HG02938 (cell line): ENCODE results near the gene SPECC1.
"Not testable (repeated sequence)": the region's sequence is repeated elsewhere in the genome, so short reads cannot be mapped to it uniquely, and the experiment has no call there.

ENCODE experiments used
- ATAC-seq: cut with Tn5 transposase; IDR thresholded peaks from one replicate; pipeline ENCODE4 v1.9.1; 2021; ENCODE audit warnings: mild to moderate bottlenecking, moderate library complexity; ENCODE audit not compliant: unreplicated experiment

The SPECC1 gene

DNA sequence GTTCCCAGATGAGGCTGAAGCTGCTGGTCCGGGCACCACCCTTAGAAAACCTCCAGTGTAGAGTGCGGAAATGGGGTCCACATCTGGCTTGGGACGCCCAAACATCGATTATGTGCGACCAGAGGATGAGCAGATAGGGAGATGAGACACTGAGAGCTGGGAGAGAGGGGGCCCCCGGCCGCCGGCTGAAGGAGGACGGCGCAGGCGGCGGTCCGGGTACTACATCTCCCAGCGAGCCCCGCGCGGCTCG, 182 bp upstream of the SPECC1 start:
- ATAC-seq, result no peak

DNA sequence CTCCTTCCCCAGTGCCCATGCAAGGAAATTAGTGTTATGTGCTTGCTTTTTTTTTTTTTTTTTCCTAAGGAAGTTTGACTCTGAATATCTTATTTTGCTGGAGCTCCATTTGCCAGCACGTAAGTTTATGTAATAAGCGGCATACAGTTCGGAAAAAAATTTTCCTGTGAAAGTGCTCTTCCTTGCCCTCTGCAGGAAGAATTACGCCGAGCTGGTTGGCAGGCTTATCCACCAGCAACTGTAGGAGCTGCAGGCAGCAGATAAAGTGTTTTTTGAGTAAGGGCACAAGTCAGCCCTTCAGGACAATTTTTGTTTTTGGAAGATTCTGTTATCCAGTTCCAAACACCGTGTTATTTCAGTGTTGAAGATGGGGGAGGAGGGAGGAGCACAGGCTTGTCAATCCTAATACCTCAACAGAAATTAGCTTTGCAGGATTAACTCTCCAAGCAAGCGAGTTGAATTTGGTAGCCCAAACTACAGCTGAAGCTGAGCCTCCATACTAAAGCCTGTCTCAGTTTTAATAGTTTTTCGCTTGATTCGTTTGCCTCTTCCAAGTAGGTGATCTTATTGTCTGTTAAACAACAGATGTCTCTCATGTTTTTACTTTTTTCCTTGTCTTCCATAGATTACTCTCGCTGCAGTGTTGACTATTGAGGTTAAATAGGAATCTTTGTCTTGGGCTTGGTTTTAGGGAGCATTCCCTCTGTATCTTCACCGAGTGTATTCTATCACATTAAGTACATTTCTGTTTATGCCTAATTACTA, 1.1 kb downstream of the SPECC1 start:
- ATAC-seq, result no peak

DNA sequence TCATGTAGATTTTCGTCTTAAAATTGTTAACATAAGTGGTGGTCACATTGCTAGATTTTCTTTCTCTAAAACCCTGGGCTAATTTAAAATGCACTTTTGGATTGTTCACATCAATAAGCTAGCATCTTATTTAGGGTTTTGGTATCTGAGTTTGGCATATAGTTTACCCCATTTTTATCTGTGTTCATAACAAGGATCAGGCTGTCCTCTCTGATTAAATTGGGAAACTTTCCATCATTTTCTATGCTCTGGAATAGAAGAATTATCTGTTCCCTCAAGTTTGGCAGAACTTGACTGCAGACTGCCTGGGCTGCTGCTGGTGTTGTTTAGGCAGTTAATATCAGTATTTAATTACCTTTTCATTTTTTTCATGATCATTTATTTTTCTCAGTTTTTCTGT, 1.8 kb downstream of the SPECC1 start:
- no peak for ATAC-seq

DNA sequence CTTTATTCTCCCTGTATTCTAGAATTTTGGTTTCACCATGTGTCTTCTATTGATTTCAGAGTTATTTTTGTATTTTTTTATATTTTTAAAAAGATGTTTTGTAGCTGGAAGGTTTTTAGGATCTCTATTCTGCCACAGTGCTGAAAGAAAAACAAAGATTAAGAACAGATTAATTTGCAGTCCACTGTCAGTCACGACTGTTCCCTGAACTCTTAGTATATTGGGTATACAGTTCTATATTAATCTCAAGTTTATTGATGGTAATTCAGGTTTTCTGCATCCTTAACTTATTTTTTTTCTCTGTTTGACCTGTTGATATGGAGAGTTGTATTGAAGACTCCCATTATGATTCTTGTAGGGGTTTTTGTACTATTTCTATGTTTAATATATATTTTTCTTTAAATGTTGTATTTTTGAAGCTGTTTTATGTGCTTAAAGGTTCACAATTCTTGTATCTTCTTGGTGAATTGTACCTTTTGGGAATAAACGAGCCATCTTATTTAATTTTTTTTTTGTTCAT, 2.9 kb downstream of the SPECC1 start:
- no peak for ATAC-seq

DNA sequence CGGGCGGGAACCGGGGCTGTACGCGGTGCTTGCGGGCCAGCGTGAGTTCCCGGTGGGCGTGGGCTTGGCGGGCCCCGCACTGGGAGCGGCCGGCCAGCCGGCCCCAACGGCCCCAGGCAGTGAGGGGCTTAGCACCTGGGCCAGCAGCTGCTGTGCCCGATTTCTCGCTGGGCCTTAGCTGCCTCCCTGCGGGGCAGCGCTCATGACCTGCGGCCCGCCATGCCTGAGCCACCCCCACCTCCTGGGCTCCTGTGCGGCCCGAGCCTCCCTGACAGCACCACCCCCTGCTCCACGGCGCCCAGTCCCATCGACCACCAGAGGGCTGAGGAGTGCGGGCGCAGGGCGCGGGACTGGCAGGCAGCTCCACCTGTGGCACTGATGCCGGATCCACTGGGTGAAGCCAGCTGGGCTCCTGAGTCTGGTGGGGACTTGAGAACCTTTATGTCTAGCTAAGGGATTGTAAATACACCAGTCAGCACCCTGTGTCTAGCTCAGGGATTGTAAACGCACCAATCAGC, 7.4 kb downstream of the SPECC1 start:
- ATAC-seq, result not testable (repeated sequence)

DNA sequence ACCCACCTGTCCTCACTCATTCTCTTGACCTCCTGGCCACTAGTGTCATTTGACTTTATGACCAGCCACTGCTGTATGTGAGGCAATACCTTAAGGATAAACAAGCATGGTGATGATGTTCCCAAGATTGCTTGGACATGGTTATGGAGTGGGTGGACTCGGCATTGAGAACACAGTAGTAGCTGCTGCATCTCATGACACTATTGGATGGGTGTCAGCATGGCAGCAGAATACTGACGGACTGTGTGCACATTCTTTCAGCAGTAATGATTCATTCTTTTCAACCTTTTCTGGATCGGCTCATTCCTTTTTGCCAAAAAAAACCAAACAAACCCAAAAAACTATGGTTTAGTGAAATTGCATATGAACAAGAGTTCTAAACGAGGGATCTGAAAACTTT, 13.5 kb downstream of the SPECC1 start:
- no peak for ATAC-seq

DNA sequence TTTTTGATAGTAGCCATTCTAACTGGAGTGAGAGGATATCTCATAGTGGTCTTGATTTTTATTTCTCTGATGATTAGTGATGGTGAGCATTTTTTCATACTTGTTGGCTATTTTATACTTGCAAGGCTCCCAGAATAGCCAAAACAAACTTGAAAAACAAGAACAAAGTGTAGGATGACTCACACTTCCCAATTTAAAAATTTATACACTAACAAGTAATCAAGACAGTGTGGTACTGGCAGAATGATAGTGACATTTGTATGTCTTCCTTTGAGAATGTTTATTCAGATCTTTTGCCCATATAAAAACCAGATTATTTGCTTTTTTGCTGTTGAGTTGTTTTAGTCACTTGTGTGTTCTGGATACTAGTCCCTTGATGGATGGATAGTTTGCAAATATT, 17.8 kb downstream of the SPECC1 start:
- ATAC-seq, result no peak

DNA sequence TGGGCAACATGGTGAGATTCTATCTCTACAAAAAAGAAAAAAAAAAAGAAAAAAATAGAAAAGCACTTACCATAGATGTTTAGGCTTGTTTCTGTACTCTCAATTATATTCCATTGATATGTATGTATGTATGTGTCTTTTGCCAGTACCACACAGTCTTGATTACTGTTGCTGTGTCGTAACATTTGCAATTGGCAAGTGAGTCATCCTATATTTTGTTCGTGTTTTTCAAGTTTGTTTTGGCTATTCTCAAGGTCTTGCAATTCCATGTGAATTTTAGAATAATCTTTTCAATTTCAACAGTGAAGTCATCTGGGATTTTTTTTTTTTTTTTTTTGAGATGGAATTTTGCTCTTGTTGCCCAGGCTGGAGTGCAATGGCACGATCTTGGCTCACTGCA, 19.3 kb downstream of the SPECC1 start:
- ATAC-seq, result no peak

DNA sequence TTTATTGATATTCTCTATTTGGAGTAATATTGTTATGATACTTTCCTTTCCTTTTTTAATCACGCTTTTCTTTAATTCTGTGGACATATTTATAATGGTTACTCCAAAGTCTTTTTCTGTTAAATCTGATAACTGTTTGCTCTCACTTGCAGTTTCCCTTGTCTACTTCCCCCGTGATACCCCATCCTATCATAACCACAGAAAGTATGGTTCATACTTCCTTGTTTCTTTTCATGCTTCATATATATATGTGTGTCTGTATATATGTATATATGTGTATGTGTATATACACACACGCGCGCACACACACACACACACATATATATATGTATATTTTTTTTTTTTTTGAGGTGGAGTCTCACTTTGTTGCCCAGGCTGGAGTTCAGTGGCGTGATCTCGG, 23.5 kb downstream of the SPECC1 start:
- no peak for ATAC-seq

DNA sequence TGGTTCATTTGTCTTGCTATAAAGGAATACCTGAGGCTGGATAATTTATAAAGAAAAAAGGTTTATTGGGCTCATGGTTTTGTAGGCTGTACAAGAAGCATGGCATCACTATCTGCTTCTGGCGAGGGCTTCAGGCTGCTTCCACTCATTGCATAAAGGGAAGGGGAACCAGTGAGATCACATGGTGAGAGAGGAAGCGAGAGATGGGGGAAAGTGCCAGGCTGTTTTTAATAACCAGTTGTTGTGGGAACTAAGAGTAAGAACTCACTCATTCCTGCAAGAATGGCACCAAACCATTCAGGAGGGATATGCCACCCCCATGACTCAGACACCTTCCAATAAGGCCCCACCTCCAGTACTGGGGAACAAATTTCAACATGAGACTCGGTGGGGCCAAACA, 24.3 kb downstream of the SPECC1 start:
- no peak for ATAC-seq

DNA sequence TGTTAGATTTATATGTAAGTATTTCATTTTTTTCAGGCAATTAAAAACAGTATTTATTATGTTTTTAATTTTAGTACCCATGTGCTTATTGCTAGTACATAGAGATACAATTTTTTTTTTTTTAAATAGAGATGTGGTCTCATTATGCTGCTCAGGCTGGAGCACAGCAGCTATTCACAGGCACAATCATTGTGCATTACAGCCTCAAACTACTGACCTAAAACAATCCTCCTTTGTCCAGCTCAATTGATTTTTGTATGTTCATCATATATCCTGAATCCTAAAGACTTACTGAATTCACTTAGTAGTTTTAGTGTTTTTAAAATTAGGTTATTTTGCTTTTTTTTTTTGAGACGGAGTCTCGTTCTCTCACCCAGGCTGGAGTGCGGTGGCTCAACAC, 26.3 kb downstream of the SPECC1 start:
- no peak for ATAC-seq

DNA sequence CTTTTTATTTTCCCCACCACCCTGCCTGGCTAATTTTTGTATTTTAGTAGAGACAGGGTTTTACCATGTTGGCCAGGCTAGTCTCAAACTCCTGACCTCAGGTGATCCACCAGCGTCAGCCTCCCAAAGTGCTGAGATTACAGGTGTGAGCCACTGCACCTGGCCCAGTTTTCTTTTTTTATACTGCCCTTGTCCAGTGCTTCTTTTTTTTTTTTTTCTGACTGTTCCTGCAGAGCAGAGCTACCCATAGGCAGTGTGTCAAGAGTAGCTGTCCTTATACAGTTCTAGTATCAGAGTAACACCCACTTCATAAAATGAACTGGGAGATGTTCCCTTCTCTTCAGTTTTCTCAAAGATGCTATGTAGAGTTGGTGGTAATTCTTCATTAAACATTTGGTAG, 28.1 kb downstream of the SPECC1 start:
- ATAC-seq, result not testable (repeated sequence)

DNA sequence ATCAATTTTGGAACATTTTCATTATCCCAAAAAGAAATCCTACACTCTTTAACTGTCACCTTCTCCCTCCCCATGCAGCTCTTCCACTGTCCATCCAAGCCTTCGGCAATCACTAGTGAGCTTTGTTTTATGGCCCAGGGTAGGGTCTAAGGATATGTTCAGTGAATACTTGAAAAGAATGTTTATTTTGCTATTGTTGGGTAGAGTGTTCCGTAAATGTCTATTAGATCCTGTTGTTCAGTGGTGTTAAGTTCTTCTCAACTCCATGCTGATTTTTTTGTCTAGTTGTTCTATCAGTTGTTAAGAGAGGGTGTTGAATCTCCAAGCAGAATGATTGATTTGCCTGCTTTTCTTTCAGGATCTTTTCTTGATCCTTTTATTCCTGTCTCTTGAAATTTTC, 29.9 kb downstream of the SPECC1 start:
- no peak for ATAC-seq

DNA sequence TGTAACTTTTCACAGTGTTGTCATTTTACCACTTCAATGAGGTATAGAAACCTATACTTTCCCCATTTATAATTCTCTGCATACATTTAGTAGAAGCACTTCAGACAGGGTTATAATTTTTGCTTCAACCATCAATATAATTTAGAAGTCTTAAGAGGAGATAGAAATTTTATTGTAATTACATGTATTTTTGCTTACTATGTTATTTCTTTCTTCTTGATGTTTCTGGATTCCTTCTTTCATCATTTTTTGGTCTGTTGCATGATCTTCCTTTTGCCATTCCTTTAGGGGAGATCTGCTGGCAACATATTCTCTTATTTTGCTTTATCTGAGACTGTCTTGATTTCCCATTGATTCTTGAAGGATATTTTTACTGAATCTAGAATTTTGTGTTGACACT, 31.1 kb downstream of the SPECC1 start:
- ATAC-seq, result no peak

DNA sequence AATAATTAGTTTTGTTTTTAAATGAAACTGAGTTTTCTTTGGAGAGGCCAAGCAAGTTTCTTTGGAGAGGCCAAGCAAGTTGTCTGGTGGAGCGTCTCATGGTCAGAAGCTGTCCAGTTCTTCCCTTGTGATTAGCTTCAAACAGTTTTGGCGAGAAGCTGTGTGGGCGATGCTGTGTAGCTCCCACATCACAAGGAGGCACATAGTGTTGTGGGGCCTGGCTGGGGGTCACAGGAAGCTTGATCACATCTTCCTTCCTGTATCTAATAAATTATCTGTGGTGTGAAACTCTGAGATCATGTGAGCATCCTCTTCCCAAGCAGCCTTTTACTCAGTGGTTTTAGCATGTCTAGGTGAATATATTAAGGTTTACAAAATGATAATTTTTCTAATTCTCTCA, 33.9 kb downstream of the SPECC1 start:
- ATAC-seq, result no peak

DNA sequence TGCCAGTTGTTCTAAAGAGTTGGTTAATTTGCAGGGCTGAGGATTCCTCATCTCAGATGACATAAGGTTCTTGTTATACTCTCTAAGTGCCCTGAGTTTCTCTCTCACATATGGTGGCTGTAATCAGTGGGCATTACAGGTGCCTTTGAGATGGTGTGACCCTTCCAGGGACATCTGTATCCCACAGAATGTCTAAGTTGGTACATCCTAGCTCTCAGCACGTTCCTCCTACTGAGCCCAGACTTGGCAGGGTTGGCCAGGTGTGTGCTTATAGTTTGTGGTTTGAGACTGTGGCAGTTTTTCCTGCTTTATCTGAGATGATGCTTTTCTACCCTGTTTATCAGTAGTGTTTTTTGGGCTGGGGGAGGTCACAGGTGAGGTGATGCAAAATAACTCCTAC, 36.3 kb downstream of the SPECC1 start:
- no peak for ATAC-seq

DNA sequence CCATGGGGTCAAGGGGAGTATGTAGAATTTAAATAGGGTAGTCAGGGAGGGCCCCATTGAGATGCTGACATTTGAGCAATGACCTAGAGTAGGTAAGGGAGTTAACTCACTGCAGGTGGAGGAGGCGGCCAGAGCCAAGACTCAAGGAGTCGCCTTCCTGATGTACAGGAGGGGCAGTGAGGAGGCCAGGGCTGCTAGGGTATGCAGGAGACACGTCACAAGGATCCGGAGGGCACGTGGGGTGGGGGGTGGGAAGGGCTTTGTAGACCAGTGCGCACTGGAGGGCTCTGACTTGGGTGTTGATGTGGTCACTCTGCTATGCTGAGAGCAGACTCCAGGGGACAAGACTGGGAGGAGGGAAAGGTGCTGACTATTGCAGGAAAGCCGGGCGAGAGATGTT, 37.5 kb downstream of the SPECC1 start:
- ATAC-seq, result no peak

DNA sequence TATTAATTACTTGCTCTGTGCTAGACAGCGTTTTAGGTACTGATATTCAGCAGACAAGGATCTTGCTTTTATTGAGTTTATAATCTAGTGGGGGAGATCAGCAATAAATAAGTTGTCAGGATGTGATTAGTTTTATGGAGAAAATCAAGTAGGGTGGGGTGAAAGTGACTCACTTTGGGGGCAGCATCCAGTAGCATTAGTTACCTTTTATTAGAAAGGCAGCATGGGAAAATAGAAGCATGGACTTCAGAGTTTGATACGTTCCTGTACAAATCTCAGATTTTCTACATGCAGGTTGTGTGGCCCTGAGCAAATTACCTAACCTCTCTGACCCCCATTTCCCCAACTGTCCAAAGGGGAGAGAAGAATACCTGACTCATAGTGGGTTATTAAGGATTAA, 42.5 kb downstream of the SPECC1 start:
- no peak for ATAC-seq

DNA sequence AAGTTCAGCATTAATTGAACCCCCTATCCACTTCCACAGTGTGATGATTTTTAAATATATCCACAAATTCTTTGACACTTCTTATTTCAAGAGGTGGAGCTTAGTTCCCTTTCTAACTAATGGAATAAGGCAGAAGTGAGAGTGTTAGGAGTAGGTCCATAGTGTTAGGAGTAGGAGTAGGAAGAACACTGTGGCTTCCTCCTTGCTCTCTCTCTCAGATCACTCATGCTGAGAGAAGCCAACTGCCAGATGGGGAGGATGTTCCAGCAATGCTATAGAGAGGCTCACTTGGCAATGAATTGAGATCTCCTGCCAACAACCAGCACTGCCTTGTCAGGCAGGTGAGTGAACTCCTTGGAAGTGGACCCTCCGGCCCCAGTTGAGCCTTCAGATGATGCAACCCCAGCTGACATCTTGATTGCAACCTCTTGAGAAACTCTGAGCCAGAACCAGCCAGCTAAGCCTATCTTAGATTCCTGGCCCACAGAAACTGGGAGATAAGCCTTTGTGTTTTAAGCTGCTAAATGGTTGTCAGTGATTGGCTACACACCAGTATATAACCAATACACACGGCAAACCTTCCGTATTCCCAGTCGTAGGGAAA, 44.3 kb downstream of the SPECC1 start:
- ATAC-seq, result no peak

DNA sequence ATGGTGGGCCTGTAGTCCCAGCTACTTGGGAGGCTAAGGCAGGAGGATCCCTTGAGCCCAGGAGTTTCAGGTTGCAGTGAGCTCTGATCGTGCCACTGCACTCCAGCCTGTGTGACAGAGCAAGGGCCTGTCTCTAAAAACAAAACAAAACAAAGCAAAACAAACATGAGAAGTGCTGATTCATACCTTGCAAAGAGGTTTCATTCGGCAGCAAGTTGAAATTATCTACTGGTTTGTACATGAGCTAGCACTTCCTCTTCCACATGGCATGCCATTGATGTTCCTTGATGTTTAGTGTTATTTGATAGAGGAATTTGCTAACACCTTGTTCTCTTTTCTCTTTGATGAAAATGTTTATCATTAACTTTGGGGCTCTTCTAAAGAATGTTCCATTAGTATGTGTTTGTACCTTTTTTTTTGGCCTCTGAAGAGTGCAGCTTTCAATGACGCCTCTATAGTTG, 50.6 kb downstream of the SPECC1 start:
- ATAC-seq, result peak; percentile 67

DNA sequence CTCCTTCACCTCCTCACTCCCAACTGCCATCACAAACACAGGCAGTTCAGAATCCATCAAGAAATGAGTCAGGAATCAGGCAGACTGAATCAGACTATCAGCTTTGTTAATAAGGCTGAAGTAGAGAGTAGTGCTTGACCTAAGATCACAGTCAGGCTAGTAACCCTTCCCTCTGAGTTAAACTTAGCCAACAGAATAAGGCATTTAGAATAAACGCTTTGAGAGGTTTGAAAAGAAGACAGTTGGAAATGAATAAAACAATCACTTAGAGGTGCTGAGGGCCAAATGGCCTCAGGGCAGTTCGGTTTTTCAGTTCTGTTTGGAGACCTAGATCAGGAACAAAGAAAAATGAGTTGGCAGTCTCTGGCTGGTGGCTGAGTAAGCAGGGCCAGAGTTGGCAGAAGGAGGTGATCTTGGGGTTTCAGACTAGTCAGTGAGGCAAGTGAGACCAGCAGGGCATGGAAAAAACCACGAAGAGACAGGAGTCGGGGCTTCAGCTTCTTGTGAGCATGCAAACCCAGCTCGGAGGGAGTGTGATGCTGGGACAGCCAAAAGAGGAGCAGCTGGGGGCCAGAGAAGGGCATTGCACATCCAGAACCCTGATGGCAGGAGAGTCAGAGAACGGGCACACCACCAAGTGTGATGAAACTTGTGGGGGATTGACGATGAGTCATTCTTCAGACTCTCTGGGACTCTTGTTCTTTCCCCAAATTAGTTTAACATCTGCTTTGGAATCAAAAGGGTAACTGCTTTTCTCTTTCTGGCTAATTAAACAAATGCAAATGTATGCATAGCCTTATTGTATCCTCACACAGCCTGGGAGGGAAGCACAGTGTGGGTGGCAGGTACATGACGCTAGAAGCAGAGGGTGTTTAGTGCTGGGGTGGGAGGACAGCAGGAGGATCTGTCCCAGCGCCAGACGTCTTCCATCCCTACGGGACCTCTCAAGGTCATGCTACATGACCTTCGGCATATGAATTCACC, 54.8 kb downstream of the SPECC1 start:
- ATAC-seq, result no peak
